Right lobe of liver (tissue), 6 donors: ENCODE measurements around the gene LMBR1. TPM values are rescaled to one million over a fixed set of nuclear protein-coding genes. Genes with fewer than 3 reads are reported as not detected.
A peak's percentile ranks its signal among the peaks of the same experiment; 100 is the strongest.
"Not testable (repeated sequence)": the region's sequence is repeated elsewhere in the genome, so short reads cannot be mapped to it uniquely, and the experiment has no call there.

Experiments
- ATAC-seq, 4 donors: fragments of 200-7000 bp; cut with Tn5 transposase; one replicate each; pipeline ENCODE4 v1.9.1; 2020; ENCODE audit warnings: mild to moderate bottlenecking in 4 of 4, moderate library complexity in 4 of 4
- DNase-seq, 3 donors: peaks; one replicate each; pipeline ENCODE4 v3.0.0-alpha.2; 2020
- H3K27ac ChIP-seq, 3 donors: fragments of 200-600 bp; one replicate each; pipeline ENCODE4 v1.8.0; 2022
- H3K27me3 ChIP-seq, 2 donors: fragments of 200-600 bp; one replicate each; pipeline ENCODE4 v1.8.0; 2022
- H3K36me3 ChIP-seq, 4 donors: fragments of 200-600 bp; sonication (generic) in 1 of 4; one replicate each; pipeline versions ENCODE4 v1.5.1 to v1.8.0; 2017 to 2022; ENCODE audit warnings: control low read depth in 1 of 4
- H3K4me1 ChIP-seq, 4 donors: fragments of 200-600 bp; sonication (generic) in 1 of 4; one replicate each; pipeline versions ENCODE4 v1.5.1 to v1.8.0; 2017 to 2022; ENCODE audit warnings: control low read depth in 1 of 4
- H3K4me3 ChIP-seq, 3 donors: fragments of 200-600 bp; one replicate each; pipeline ENCODE4 v1.8.0; 2022
- H3K9me3 ChIP-seq, 4 donors: fragments of 200-600 bp; sonication (generic) in 1 of 4; one replicate each; pipeline versions ENCODE4 v1.5.1 to v1.8.0; 2017 to 2022; ENCODE audit warnings: control low read depth in 1 of 4
- POLR2A ChIP-seq: fragments of 450-650 bp; IDR thresholded peaks from one replicate; pipeline ENCODE4 v1.6.1; 2017; ENCODE audit warnings: antibody characterized with exemption, mild to moderate bottlenecking
- WGBS: methylation state at CpG from one replicate; pipeline ENCODE4 v1.1.6; 2018; ENCODE audit warnings: low coverage, low lambda C conversion rate; ENCODE audit not compliant: insufficient coverage; ENCODE audit errors: missing lambda C conversion rate; 5-methylcytosine and 5-hydroxymethylcytosine counted together
- intact Hi-C, 2 donors: fragments of 100-400 bp; cut with DNase I; formaldehyde crosslinking; loops; one replicate each; pipeline versions ENCODE4 v1.11.2 to v1.14.1; 2022
- total RNA-seq, 6 experiments: library from RNA; depleted of rRNA in 2 of 6; stranded (reverse); fragments of >200 nt in 2 of 6; fragmentation: NEBNext Ultra II Directional in 3 of 6; extraction: Animal tissue kit (Norgen Biotek cat#: 25700) in 3 of 6; gene quantifications; one replicate each; pipeline versions ENCODE4 v1.1.0 to v1.2.4, GENCODE V29; 2016 to 2023
- TF ChIP-seq, protein P1 (sequence below), 4 donors: fragments of 200-600 bp in 3 of 4; fragments of 450-650 bp in 1 of 4; IDR thresholded peaks; one replicate each; pipeline versions ENCODE4 v1.5.1 to v1.8.0; 2016 to 2022; ENCODE audit warnings: antibody characterized with exemption in 4 of 4, mild to moderate bottlenecking in 2 of 4
- donor health status: DM: no; HTN: yes; CAD: no.
- donor health status: DM: no; HTN: no; CAD: no.
- donor health status: DM: no; HTN: no; CAD: no.
- donor health status: DM: no; HTN: yes; CAD: no.
- donor health status: DM: no; HTN: yes; CAD: no.

LMBR1 gene
- total RNA-seq, 6 experiments from 2014 or later: 25.1 to 34.5 (median 31.7) TPM

DNA sequence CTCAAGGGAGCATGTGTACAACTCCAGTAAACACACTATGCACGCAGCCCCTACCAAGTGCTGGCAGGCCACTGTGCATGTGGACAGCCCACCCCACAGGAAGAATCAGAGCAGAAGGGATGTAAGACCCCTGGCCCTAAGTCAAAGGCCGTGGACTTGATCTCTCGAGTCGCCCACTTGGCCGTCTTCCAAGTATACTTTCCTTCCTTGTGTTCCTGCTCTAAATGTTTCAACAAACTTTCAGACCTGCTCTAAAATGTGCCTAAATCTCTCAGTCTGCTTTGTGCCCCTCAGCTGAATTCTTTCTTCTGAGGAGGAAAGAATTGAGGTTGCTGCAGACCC, 35.4 kb upstream of the LMBR1 start:
- H3K36me3 ChIP-seq: no peaks in the 10 kb centered on the region
- 28% methylated on average over 4 of the region's 5 CpGs for WGBS
- H3K27me3 ChIP-seq: no peaks in the 10 kb centered on the region
- no peak overlapping the region for H3K4me3 ChIP-seq
- H3K9me3 ChIP-seq: no peaks in the 10 kb centered on the region
- no peak overlapping the region for H3K27ac ChIP-seq
- intact Hi-C loops: no loop called here
- no peak for TF ChIP-seq POLR2A
- TF ChIP-seq, protein P1, sequence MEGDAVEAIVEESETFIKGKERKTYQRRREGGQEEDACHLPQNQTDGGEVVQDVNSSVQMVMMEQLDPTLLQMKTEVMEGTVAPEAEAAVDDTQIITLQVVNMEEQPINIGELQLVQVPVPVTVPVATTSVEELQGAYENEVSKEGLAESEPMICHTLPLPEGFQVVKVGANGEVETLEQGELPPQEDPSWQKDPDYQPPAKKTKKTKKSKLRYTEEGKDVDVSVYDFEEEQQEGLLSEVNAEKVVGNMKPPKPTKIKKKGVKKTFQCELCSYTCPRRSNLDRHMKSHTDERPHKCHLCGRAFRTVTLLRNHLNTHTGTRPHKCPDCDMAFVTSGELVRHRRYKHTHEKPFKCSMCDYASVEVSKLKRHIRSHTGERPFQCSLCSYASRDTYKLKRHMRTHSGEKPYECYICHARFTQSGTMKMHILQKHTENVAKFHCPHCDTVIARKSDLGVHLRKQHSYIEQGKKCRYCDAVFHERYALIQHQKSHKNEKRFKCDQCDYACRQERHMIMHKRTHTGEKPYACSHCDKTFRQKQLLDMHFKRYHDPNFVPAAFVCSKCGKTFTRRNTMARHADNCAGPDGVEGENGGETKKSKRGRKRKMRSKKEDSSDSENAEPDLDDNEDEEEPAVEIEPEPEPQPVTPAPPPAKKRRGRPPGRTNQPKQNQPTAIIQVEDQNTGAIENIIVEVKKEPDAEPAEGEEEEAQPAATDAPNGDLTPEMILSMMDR (IDR thresholded peaks at IDR 0.05): no peak
- no peaks in the 10 kb centered on the region for H3K4me1 ChIP-seq
- DNase-seq: no peak
- no peak for ATAC-seq

DNA sequence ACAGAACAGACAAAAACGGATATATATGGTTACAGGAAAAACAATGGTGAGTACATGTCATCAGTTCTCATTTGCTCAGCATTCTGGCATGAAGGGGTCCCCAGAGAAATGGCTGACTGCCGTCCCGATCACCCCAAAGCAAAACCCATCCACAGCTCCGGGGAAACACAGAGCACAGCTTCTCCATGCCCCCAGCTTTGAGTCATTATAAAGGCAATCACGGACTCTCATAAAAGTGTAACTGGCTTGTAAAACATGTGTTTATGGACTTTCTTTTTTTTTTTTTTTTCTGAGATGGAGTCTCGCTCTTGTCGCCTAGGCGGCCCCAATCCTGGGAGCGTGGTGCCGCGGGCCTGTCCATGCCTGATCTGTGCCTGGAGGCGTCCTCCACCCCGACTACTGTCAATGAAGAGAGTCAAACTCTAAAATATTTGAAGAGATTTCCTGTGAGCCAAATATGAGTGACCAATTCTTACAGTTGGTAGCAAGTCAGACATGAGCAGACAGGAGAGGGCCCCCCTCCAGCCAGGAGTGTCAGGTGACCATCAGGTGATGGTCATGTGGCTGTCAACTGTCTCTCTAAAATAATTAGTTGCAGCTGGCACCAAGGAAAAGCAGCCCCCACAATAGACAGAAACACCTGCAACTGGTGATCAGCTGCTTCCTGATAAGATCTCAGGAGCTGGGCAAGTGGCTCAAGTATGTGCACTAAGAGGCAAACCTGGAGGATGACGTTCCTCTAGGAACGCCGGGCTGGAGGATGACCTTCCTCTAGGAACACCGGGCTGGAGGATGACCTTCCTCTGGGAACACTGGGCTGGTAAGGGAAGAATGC, 34.8 kb upstream of the LMBR1 start:
- Histone ChIP-seq H3K27me3 (no peaks in the 10 kb centered on the region), H3K9me3 (no peaks in the 10 kb centered on the region), H3K4me3 (no peak overlapping the region), H3K36me3 (no peaks in the 10 kb centered on the region), H3K4me1 (no peaks in the 10 kb centered on the region), H3K27ac (no peak overlapping the region)
- intact Hi-C loops: no loop called here
- peak in 2 of 4 donors; percentile 32 to 68 for ATAC-seq
- WGBS: 65% methylated on average over 15 of the region's 17 CpGs
- no peak for DNase-seq
- TF ChIP-seq, protein P1 (IDR thresholded peaks at IDR 0.05): no peak
- no peak for TF ChIP-seq POLR2A

DNA sequence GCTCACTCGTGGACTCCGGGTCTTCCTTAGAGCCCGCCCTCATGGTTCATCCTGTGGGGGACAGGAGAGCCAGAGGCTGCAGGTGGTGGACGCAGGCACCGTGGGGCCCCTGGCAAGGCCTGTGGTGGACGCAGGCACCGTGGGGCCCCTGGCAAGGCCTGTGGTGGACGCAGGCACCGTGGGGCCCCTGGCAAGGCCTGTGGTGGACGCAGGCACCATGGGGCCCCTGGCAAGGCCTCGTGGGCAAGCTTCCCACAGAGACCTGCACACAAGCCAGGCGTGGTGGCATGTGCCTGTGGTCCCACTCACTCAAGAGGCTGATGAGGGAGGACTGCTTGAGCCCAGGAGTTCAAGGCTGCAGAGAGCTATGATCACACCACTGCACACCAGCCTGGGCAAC, 32.8 kb upstream of the LMBR1 start:
- ATAC-seq, H3K4me3 ChIP-seq, H3K4me1 ChIP-seq, H3K36me3 ChIP-seq, DNase-seq, H3K27ac ChIP-seq, H3K27me3 ChIP-seq, H3K9me3 ChIP-seq, intact Hi-C loops: not testable (repeated sequence)
- 83% methylated on average over 2 of the region's 12 CpGs for WGBS

DNA sequence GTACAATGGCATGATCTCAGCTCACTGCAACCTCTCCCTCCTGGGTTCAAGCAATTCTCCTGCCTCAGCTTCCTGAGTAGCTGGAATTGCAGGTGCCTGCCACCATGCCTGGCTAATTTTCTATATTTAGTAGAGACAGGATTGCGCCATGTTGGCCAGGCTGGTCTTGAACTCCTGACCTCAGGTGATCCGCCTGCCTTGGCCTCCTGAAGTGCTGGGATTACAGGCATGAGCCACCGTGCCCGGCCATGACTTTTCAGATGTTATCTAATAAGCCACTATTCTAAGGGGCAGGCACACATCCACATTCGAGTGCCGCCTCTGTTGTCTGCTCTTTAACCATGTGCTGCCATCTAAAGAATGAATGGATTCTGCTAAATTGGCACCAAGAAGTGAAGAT, 29.3 kb upstream of the LMBR1 start:
- intact Hi-C loops, H3K4me3 ChIP-seq, ATAC-seq, H3K4me1 ChIP-seq, DNase-seq, H3K9me3 ChIP-seq, H3K27me3 ChIP-seq, H3K36me3 ChIP-seq, H3K27ac ChIP-seq: not testable (repeated sequence)
- 58% methylated on average over 6 of the region's 6 CpGs for WGBS

DNA sequence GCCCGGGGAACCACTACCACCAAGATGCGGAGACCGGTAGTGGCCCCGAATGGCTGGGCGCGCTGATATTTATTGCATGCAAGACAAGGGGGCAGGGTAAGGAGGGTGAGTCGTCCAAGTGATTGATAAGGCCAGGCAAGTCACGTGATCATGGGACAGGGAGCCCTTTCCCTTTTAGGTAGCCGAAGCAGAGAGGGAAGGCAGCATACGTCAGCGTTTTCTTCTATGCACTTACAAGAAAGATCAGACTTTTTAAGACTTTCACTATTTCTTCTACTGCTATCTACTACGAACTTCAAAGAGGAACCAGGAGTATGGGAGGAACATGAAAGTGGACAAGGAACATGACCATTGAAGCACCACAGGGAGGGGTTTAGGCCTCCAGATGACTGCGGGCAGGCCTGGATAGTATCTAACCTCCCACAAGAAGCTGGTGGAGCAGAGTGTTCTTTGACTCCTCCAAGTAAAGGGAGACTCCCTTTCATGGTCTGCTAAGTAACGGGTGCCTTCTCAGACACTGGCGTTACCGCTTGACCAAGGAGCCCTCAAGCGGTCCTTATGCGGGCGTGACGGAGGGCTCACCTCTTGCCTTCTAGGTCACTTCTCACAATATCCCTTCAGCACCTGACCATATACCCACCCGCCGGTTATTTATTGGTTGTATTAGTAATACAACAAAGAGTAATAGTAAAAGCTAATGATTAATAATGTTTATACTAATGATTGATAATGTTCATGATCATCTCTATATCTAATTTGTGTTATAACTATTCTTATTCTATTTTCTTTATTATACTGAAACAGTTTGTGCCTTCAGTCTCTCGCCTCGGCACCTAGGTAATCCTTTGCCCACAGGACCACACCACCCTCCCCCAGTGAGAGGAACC, 27.7 kb upstream of the LMBR1 start:
- ATAC-seq, H3K27me3 ChIP-seq, H3K27ac ChIP-seq, DNase-seq, H3K4me1 ChIP-seq, H3K9me3 ChIP-seq, intact Hi-C loops, H3K36me3 ChIP-seq, H3K4me3 ChIP-seq: not testable (repeated sequence)
- 81% methylated on average over 15 of the region's 24 CpGs for WGBS

DNA sequence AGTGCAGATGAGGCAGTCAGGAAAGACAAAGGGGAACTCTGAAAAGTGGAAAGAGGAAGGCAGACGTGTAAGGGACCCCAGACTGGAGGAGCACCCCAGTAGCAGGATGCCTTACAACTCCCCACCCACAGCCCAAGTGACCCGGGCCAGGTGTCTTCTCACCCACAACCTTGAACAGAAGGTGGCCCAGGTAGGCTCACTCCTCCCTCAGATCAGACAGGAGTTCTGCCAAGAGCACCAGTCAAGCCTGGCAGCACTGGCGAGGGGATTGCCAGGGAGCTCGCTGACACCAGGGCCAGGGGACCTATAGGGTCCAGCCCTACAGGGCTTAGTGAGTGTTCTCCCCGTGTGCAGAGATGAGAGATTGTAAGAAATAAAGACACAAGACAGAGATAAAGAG, 27.1 kb upstream of the LMBR1 start:
- intact Hi-C loops: no loop called here
- Histone ChIP-seq H3K27me3 (no peaks in the 10 kb centered on the region), H3K9me3 (no peaks in the 10 kb centered on the region), H3K4me3 (no peak overlapping the region), H3K4me1 (no peaks in the 10 kb centered on the region), H3K27ac (no peak overlapping the region), H3K36me3 (no peaks in the 10 kb centered on the region)
- TF ChIP-seq, protein P1 (IDR thresholded peaks at IDR 0.05): no peak
- no peak for TF ChIP-seq POLR2A
- DNase-seq: no peak
- no peak for ATAC-seq
- 55% methylated on average over 2 of the region's 5 CpGs for WGBS
